Activated CD4-positive, alpha-beta T cell treated with anti-CD3 and anti-CD28 coated beads, Interleukin-2, amount 10 ng/mL, durations not matched to agents 24 days and 14 days (primary cell): Measurements from ENCODE around the gene DPY19L1. TPM values are rescaled to one million over a fixed set of nuclear protein-coding genes. Genes with fewer than 3 reads are reported as not detected.
"Not testable (repeated sequence)": the region's sequence is repeated elsewhere in the genome, so short reads cannot be mapped to it uniquely, and the experiment has no call there.

Experiments
- DNase-seq: peaks from one replicate; pipeline ENCODE4 v3.0.0; 2022
- H3K27ac Mint-ChIP-seq: one replicate; pipeline ENCODE4 v1.8.0; 2022; ENCODE audit warnings: mild to moderate bottlenecking, mixed read lengths
- H3K27me3 Mint-ChIP-seq: one replicate; pipeline ENCODE4 v1.8.0; 2022; ENCODE audit warnings: mixed read lengths
- H3K36me3 Mint-ChIP-seq: one replicate; pipeline ENCODE4 v1.8.0; 2022; ENCODE audit warnings: low read depth, mild to moderate bottlenecking, mixed read lengths
- H3K4me1 Mint-ChIP-seq: one replicate; pipeline ENCODE4 v1.8.0; 2021; ENCODE audit warnings: mixed read lengths
- H3K4me3 Mint-ChIP-seq: one replicate; pipeline ENCODE4 v1.8.0; 2022; ENCODE audit warnings: mild to moderate bottlenecking, moderate library complexity, mixed read lengths
- H3K9me3 Mint-ChIP-seq: one replicate; pipeline ENCODE4 v1.8.0; 2021; ENCODE audit warnings: mixed read lengths
- intact Hi-C: fragments of 100-400 bp; cut with micrococcal nuclease; formaldehyde crosslinking; loops from one replicate; pipeline ENCODE4 v1.15.1; 2023
- total RNA-seq: library from RNA; stranded (reverse); gene quantifications from 2 replicates; pipeline ENCODE4 v1.2.3, GENCODE V29; 2022

Gene DPY19L1
- total RNA-seq, 1 donor from 2014 or later, result 11.1 TPM

- intact Hi-C loops, H3K9me3 Mint-ChIP-seq, H3K27ac Mint-ChIP-seq, H3K4me1 Mint-ChIP-seq, DNase-seq, H3K36me3 Mint-ChIP-seq: not testable (repeated sequence)
- Mint-ChIP-seq H3K27me3 (peaks cover 14% of the 10 kb centered on the region), H3K4me3 (peak overlapping the region; percentile 64)
Observed at GRCh38 chr7:34906266-34906850, 130.9 kb downstream of the DPY19L1 start.

- H3K27me3 Mint-ChIP-seq, result peaks cover 14% of the 10 kb centered on the region
- intact Hi-C loops, result no loop called here
- no peaks in the 10 kb centered on the region for H3K9me3 Mint-ChIP-seq
- no peak overlapping the region for H3K27ac Mint-ChIP-seq
- H3K4me1 Mint-ChIP-seq, result peaks cover 2% of the 10 kb centered on the region
- no peaks in the 10 kb centered on the region for H3K36me3 Mint-ChIP-seq
- H3K4me3 Mint-ChIP-seq, result no peak overlapping the region
- DNase-seq, result no peak
Observed at GRCh38 chr7:34904987-34905386, 132.3 kb downstream of the DPY19L1 start.

- intact Hi-C loops, result not testable (repeated sequence)
Observed at GRCh38 chr7:34903921-34904320, 133.4 kb downstream of the DPY19L1 start.

GRCh38 chr7:34902182-34902581, 135.1 kb downstream of the DPY19L1 start:
- no peak overlapping the region for H3K27ac Mint-ChIP-seq
- no peak overlapping the region for H3K4me3 Mint-ChIP-seq
- peaks cover 2% of the 10 kb centered on the region for H3K4me1 Mint-ChIP-seq
- intact Hi-C loops, result no loop called here
- peaks cover 12% of the 10 kb centered on the region for H3K27me3 Mint-ChIP-seq
- DNase-seq, result no peak
- no peaks in the 10 kb centered on the region for H3K36me3 Mint-ChIP-seq
- H3K9me3 Mint-ChIP-seq, result no peaks in the 10 kb centered on the region

More at GRCh38 chr7:34903921-34904320, 133.4 kb downstream of the DPY19L1 start:
- peaks cover 14% of the 10 kb centered on the region for H3K27me3 Mint-ChIP-seq
- H3K4me1 Mint-ChIP-seq, H3K27ac Mint-ChIP-seq, H3K9me3 Mint-ChIP-seq, DNase-seq, H3K36me3 Mint-ChIP-seq, H3K4me3 Mint-ChIP-seq: not testable (repeated sequence)

- no peak overlapping the region for H3K27ac Mint-ChIP-seq
- H3K36me3 Mint-ChIP-seq, result no peaks in the 10 kb centered on the region
- intact Hi-C loops, result no loop called here
- H3K4me3 Mint-ChIP-seq, result no peak overlapping the region
- DNase-seq, result no peak
- no peaks in the 10 kb centered on the region for H3K9me3 Mint-ChIP-seq
- peaks cover 1% of the 10 kb centered on the region for H3K4me1 Mint-ChIP-seq
- H3K27me3 Mint-ChIP-seq, result peaks cover 10% of the 10 kb centered on the region
Observed at GRCh38 chr7:34900891-34901513, 136.3 kb downstream of the DPY19L1 start.

GRCh38 chr7:34895202-34895601, 142.1 kb downstream of the DPY19L1 start:
- intact Hi-C loops, result no loop called here
- Mint-ChIP-seq H3K27ac (no peak overlapping the region), H3K36me3 (no peaks in the 10 kb centered on the region), H3K4me1 (no peaks in the 10 kb centered on the region), H3K27me3 (no peaks in the 10 kb centered on the region), H3K9me3 (peaks cover 11% of the 10 kb centered on the region), H3K4me3 (no peak overlapping the region)
- DNase-seq, result no peak

- no peaks in the 10 kb centered on the region for H3K36me3 Mint-ChIP-seq
- H3K27me3 Mint-ChIP-seq, result no peaks in the 10 kb centered on the region
- H3K4me1 Mint-ChIP-seq, result no peaks in the 10 kb centered on the region
- DNase-seq, result no peak
- H3K4me3 Mint-ChIP-seq, result no peak overlapping the region
- intact Hi-C loops, result no loop called here
- peaks cover 13% of the 10 kb centered on the region for H3K9me3 Mint-ChIP-seq
- no peak overlapping the region for H3K27ac Mint-ChIP-seq
Observed at GRCh38 chr7:34889951-34890350, 147.3 kb downstream of the DPY19L1 start.

- no peaks in the 10 kb centered on the region for H3K4me1 Mint-ChIP-seq
Observed at GRCh38 chr7:34886856-34887255, 150.4 kb downstream of the DPY19L1 start.

GRCh38 chr7:34883855-34884254, 153.4 kb downstream of the DPY19L1 start:
- intact Hi-C loops, H3K36me3 Mint-ChIP-seq: not testable (repeated sequence)
- peaks cover 22% of the 10 kb centered on the region for H3K9me3 Mint-ChIP-seq

More at GRCh38 chr7:34886856-34887255, 150.4 kb downstream of the DPY19L1 start:
- Mint-ChIP-seq H3K9me3 (peaks cover 14% of the 10 kb centered on the region), H3K27me3 (no peaks in the 10 kb centered on the region), H3K4me3 (no peak overlapping the region), H3K36me3 (no peaks in the 10 kb centered on the region), H3K27ac (no peak overlapping the region)
- DNase-seq, result no peak
- intact Hi-C loops, result no loop called here

GRCh38 chr7:34879871-34880270, 157.4 kb downstream of the DPY19L1 start:
- Mint-ChIP-seq H3K36me3 (no peaks in the 10 kb centered on the region), H3K9me3 (peaks cover 19% of the 10 kb centered on the region), H3K27ac (no peak overlapping the region), H3K4me3 (no peak overlapping the region), H3K27me3 (no peaks in the 10 kb centered on the region), H3K4me1 (no peaks in the 10 kb centered on the region)
- intact Hi-C loops, result no loop called here
- no peak for DNase-seq

More at GRCh38 chr7:34883855-34884254, 153.4 kb downstream of the DPY19L1 start:
- DNase-seq, H3K4me3 Mint-ChIP-seq, H3K4me1 Mint-ChIP-seq, H3K27ac Mint-ChIP-seq, H3K27me3 Mint-ChIP-seq: not testable (repeated sequence)

- H3K27ac Mint-ChIP-seq, intact Hi-C loops, H3K27me3 Mint-ChIP-seq, H3K4me3 Mint-ChIP-seq, DNase-seq, H3K36me3 Mint-ChIP-seq, H3K4me1 Mint-ChIP-seq: not testable (repeated sequence)
- peaks cover 19% of the 10 kb centered on the region for H3K9me3 Mint-ChIP-seq
Observed at GRCh38 chr7:34878944-34879735, 158.1 kb downstream of the DPY19L1 start.

Other genes with a start within 250 kb of the DPY19L1 start
- gene TBX20, start 216.6 kb upstream of the DPY19L1 start, total RNA-seq, result 0.09 and 0.24 TPM in 2 replicates